ENCODE data around the gene SLC5A6.

The SLC5A6 gene

DNA sequence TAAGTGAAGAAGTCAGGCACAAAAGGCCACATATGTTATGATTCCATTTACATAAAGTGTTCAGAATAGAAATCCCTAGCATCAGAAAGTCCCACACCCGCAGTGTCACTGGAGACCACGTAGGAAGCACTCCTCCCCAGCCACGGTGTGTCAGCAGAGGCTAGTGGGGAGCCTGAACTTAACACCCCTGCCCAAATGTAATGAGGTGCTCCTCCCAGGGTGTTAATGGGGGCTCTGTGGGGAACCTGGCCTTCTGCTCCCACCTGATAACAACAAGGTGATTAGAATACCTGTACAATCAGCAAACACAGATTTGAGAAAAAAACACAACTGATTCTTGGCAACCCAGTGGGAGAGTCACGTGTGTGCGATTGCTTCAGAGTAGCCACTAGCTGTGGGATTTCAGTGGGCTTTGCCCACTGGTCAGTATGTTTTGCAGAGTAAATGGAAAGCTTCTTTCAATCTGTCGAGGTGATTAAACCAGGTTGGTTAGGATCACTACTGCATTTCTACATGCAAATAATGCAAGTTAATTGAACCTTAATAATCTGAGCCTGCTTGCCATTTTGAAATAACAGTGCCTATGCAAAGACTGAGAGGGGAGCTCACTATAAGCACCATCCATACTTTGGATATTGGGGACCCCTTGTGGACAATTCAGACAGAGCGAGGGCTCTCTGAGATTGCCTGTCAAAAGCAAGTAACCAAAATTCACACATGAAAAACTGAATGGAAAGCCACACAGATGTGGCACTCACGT lies 20.8 kb downstream of the SLC5A6 start:
- TF ChIP-seq, protein P1, sequence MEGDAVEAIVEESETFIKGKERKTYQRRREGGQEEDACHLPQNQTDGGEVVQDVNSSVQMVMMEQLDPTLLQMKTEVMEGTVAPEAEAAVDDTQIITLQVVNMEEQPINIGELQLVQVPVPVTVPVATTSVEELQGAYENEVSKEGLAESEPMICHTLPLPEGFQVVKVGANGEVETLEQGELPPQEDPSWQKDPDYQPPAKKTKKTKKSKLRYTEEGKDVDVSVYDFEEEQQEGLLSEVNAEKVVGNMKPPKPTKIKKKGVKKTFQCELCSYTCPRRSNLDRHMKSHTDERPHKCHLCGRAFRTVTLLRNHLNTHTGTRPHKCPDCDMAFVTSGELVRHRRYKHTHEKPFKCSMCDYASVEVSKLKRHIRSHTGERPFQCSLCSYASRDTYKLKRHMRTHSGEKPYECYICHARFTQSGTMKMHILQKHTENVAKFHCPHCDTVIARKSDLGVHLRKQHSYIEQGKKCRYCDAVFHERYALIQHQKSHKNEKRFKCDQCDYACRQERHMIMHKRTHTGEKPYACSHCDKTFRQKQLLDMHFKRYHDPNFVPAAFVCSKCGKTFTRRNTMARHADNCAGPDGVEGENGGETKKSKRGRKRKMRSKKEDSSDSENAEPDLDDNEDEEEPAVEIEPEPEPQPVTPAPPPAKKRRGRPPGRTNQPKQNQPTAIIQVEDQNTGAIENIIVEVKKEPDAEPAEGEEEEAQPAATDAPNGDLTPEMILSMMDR (IDR thresholded peaks at IDR 0.05; ENCODE audit: extremely low read depth, insufficient read depth, missing control alignments): peak; percentile 72
- peak; percentile 69 for DNase-seq (ENCODE audit: low spot score)
- in situ Hi-C loops (cut with MboI; ENCODE audit: low pct_unique_long_range_greater_than_20kb, low sequenced_read_pairs, unreplicated experiment): loop anchor here (25.0 kb wide), 1 partner anchor 229 kb away; the partner anchor contains the start of gene MAPRE3

DNA sequence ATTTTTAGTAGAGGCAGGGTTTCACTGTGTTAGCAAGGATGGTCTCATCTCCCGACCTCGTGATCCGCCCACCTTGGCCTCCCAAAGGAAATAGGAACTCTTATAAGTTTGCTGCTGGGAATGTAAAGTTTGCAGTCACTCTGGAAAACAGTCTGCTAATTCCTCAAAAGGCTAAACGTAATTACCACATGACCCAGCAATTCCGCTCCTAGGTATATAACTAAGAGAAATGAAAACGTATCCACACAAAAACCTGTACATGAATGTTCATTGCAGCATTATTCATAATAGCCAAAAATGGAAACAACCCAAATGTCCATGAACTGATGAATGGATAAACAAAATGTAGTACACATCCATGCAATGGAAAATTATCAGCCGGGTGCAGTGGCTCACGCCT lies 22.1 kb downstream of the SLC5A6 start:
- DNase-seq (ENCODE audit: low spot score): no peak
- TF ChIP-seq, protein P1 (IDR thresholded peaks at IDR 0.05; ENCODE audit: extremely low read depth, insufficient read depth, missing control alignments): no peak
- in situ Hi-C loops (cut with MboI; ENCODE audit: low pct_unique_long_range_greater_than_20kb, low sequenced_read_pairs, unreplicated experiment): loop anchor here (25.0 kb wide), 1 partner anchor 228 kb away; the partner anchor contains the start of gene MAPRE3

DNA sequence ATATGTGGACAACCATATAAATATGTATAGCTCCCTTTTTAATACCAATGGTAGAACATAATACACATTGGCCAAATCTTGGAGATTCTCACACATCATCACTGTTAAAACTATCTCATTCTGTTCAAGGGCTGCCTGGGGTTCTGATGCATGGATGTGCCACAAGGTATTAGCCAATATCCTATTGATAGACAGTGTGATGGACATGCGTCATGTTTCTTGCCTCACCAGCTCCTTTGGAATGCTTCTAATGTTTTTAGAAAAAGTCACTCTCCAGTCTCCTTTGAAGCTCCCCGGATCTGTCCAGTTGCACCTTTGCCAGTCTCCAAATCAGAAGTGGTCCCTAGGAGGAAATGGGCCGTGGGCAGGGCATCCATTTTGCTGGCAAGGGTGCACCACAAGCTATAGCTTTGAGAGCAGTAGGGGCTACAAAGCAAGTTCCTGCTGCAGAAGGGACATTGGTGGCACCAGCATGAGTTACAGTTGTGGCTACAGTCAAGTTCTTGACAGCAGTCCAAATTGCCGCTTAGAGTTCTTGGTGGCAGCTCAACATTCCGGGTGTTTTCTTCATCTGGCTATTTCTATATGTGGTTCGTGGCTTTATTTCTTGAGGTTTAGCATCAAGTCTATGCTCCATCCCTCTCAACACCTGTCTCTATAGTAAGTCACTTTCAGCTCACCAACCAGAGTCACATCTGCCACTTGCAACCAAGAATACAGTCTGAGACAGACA lies 25.3 kb downstream of the SLC5A6 start:
- DNase-seq (ENCODE audit: low spot score): no peak
- in situ Hi-C loops (cut with MboI; ENCODE audit: low pct_unique_long_range_greater_than_20kb, low sequenced_read_pairs, unreplicated experiment): loop anchor here (25.0 kb wide), 1 partner anchor 224 kb away; the partner anchor contains the start of gene MAPRE3
- TF ChIP-seq, protein P1 (IDR thresholded peaks at IDR 0.05; ENCODE audit: extremely low read depth, insufficient read depth, missing control alignments): no peak

DNA sequence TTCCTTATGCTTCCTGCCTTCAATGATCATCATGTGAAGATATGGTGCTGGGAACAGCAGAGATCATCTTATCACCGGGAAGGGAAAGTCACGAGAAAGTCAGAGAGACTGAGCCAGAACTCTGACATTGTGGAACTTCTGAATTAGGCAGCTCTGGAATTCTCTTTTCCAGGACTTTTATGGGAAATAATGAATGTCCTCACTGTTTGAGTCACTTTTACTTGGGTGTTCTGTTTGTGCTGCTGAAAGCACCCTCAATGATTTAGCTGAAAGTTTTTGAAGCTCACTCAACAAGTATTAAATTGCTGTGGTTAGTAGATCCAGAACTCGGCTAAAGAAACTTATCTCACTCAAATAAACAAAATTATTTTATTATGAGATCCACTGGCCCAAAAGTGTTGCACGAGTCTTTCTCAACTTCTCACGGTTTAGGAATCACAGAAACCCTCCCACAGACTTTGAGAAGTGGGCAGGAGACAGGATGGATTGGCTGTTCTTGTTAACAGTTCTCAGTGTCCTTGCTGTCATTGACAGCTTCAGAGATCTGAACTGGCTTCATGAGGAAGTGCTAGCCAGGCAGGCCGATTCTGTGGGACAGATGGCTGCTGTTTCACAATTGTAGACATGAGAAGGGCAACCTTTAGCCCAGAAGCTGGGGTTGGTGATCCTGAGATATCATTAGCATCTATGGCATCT lies 26.6 kb downstream of the SLC5A6 start:
- DNase-seq (ENCODE audit: low spot score): no peak
- TF ChIP-seq, protein P1 (IDR thresholded peaks at IDR 0.05; ENCODE audit: extremely low read depth, insufficient read depth, missing control alignments): no peak
- in situ Hi-C loops (cut with MboI; ENCODE audit: low pct_unique_long_range_greater_than_20kb, low sequenced_read_pairs, unreplicated experiment): loop anchor here (25.0 kb wide), 1 partner anchor 223 kb away; the partner anchor contains the start of gene MAPRE3

DNA sequence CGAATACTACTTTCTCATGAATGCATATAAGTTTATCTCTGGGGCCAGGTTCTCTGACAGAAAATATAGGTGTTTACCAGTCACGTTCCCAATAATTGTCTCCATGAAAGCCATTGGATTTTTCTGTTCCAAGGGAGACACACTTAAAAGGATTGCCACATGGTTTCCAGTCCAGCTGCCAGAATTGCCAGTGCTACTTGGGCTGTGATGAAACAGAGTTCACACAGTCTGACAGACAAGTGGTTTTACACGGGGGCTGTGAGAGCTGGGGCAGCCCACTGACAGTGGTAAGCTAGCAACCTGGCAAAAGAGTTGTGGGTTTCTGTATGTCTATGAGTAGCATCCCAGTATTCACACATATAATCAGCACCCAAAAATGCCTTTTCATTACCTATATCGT lies 28.0 kb downstream of the SLC5A6 start:
- in situ Hi-C loops (cut with MboI; ENCODE audit: low pct_unique_long_range_greater_than_20kb, low sequenced_read_pairs, unreplicated experiment): loop anchor here (25.0 kb wide), 1 partner anchor 222 kb away; the partner anchor contains the start of gene MAPRE3
- TF ChIP-seq, protein P1 (IDR thresholded peaks at IDR 0.05; ENCODE audit: extremely low read depth, insufficient read depth, missing control alignments): no peak
- no peak for DNase-seq (ENCODE audit: low spot score)

DNA sequence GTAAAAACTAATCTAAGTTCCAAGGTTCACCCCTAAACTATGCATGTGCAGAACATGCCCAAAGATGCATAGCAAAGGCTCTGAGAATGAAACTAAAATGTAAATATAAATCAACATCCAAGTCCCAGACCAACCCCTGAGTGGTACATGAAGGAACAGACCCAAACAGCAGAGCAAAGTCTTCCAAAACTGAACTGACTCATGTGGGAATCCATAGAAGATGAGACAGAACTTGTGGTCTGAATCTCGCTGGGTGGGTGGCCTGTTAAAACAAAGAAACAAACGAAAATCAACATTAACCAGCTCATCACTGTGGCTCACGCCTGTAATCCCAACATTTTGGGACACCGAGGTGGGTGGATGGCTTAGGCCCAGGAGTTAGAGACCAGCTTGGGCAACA lies 29.7 kb downstream of the SLC5A6 start:
- TF ChIP-seq, protein P1 (IDR thresholded peaks at IDR 0.05; ENCODE audit: extremely low read depth, insufficient read depth, missing control alignments): no peak
- in situ Hi-C loops (cut with MboI; ENCODE audit: low pct_unique_long_range_greater_than_20kb, low sequenced_read_pairs, unreplicated experiment): loop anchor here (25.0 kb wide), 1 partner anchor 220 kb away; the partner anchor contains the start of gene MAPRE3
- DNase-seq (ENCODE audit: low spot score): no peak

Data from GM13977 (cell line).